ENCODE measurements around the gene CHRNB1. TPM values are rescaled to one million over a fixed set of nuclear protein-coding genes. Genes with fewer than 3 reads are reported as not detected.

Gene CHRNB1
- total RNA-seq, 1 experiment from 2014 or later: 12.7 TPM

GRCh38 chr17:7478276-7479212 is 33.7 kb downstream of the CHRNB1 start:
- Histone ChIP-seq H3K18ac (ENCODE audit: insufficient read length, low read depth, low read length) (no peak overlapping the region), H3T11ph (ENCODE audit: low read length) (no peak overlapping the region), H3K9me3 (ENCODE audit: control insufficient read depth, low read depth, low read length) (no peaks in the 10 kb centered on the region), H2AFZ (ENCODE audit: low read length) (no peak overlapping the region), H2AK5ac (ENCODE audit: insufficient read length, low read length) (no peak overlapping the region), H3K4me2 (ENCODE audit: insufficient read depth, insufficient read length, low read length) (peak overlapping the region; percentile 43), H3K27ac (ENCODE audit: insufficient read length, low read depth, low read length) (no peak overlapping the region), H3K56ac (ENCODE audit: insufficient read length, low read depth, low read length) (no peak overlapping the region), H2BK120ac (ENCODE audit: low read depth, low read length, poor library complexity, severe bottlenecking) (no peak overlapping the region), H3K79me2 (ENCODE audit: insufficient read depth, low read length) (peaks cover 5% of the 10 kb centered on the region; the same call in 1 of the 2 replicates), H3K23me2 (ENCODE audit: insufficient read length, low read depth, low read length, poor library complexity, severe bottlenecking) (peaks cover 7% of the 10 kb centered on the region), H3K23ac (ENCODE audit: insufficient read length, low read depth, low read length) (no peak overlapping the region), H3K79me1 (ENCODE audit: insufficient read depth, low read depth, low read length, poor library complexity, severe bottlenecking) (peaks cover 3% of the 10 kb centered on the region), H4K91ac (ENCODE audit: insufficient read length, low read depth, low read length) (no peak overlapping the region), H4K20me1 (ENCODE audit: control insufficient read depth, insufficient read depth, insufficient read length) (peaks cover 6% of the 10 kb centered on the region), H2BK15ac (ENCODE audit: low read depth, low read length) (no peak overlapping the region), H3K14ac (ENCODE audit: insufficient read depth, low read length) (peak overlapping the region; percentile 21), H2BK12ac (ENCODE audit: insufficient read length, low read depth, low read length) (no peak overlapping the region), H3K27me3 (ENCODE audit: insufficient read depth, low read length) (no peaks in the 10 kb centered on the region), H4K8ac (replicated peaks; ENCODE audit: insufficient read length, low read depth, low read length) (no peak overlapping the region), H2BK20ac (ENCODE audit: low read depth, low read length, poor library complexity, severe bottlenecking) (no peak overlapping the region), H2BK5ac (ENCODE audit: insufficient read length, low read length) (no peak overlapping the region), H3K4me1 (ENCODE audit: insufficient read depth, low read length) (peaks cover 8% of the 10 kb centered on the region; the same call in 1 of the 2 replicates), H4K5ac (ENCODE audit: insufficient read length, low read depth, low read length) (no peak overlapping the region), H3K9ac (ENCODE audit: extremely low read depth, insufficient read length, low read length) (no peak overlapping the region), H3K4ac (ENCODE audit: low read depth, low read length) (no peak overlapping the region)
- no peak for DNase-seq
- Mint-ChIP-seq H3K9me3 (no peaks in the 10 kb centered on the region; a peak in 1 of 5 replicates), H3K4me3 (peak overlapping the region; percentile 77 to 89), H3K27me3 (ENCODE audit: low read depth) (no peaks in the 10 kb centered on the region; the same call in 1 of the 2 replicates), H3K27ac (peak overlapping the region in 2 of 3 experiments; percentile 32 to 51; a peak in 4 of 7 replicates), H3K4me1 (peaks cover 49 to 53% of the 10 kb centered on the region in 2 experiments), H3K36me3 (ENCODE audit: insufficient read depth in 1 of 3, low read depth in 3 of 3) (peaks cover 0 to 4% (median 0%) of the 10 kb centered on the region in 3 experiments; a peak in 1 of 7 replicates)
- no CpG with 5 or more reads among the region's 40 CpGs for WGBS (ENCODE audit: extremely low coverage, insufficient read length, low lambda C conversion rate)
- no peak for TF ChIP-seq CTCF (conservative IDR thresholded peaks at IDR 0.05)
